Stimulated activated naive CD8-positive, alpha-beta T cell treated with anti-CD3 and anti-CD28 coated beads, Interleukin-15, Interleukin-2, amounts not matched to agents 100 ng/mL and 50 ng/mL, for 24 hours (primary cell): ENCODE results near the gene FGD5.

ENCODE experiments used
- H3K27ac Mint-ChIP-seq: one replicate; pipeline ENCODE4 v1.8.0; 2021; ENCODE audit warnings: mild to moderate bottlenecking, mixed read lengths
- H3K27me3 Mint-ChIP-seq: one replicate; pipeline ENCODE4 v1.8.0; 2021; ENCODE audit warnings: mixed read lengths
- H3K36me3 Mint-ChIP-seq: one replicate; pipeline ENCODE4 v1.8.0; 2021; ENCODE audit warnings: low read depth, mixed read lengths
- H3K4me1 Mint-ChIP-seq: one replicate; pipeline ENCODE4 v1.8.0; 2021; ENCODE audit warnings: low read depth, mixed read lengths
- H3K4me3 Mint-ChIP-seq: one replicate; pipeline ENCODE4 v1.8.0; 2021; ENCODE audit warnings: mild to moderate bottlenecking, mixed read lengths
- H3K9me3 Mint-ChIP-seq: one replicate; pipeline ENCODE4 v1.8.0; 2021; ENCODE audit warnings: mixed read lengths

The FGD5 gene

DNA sequence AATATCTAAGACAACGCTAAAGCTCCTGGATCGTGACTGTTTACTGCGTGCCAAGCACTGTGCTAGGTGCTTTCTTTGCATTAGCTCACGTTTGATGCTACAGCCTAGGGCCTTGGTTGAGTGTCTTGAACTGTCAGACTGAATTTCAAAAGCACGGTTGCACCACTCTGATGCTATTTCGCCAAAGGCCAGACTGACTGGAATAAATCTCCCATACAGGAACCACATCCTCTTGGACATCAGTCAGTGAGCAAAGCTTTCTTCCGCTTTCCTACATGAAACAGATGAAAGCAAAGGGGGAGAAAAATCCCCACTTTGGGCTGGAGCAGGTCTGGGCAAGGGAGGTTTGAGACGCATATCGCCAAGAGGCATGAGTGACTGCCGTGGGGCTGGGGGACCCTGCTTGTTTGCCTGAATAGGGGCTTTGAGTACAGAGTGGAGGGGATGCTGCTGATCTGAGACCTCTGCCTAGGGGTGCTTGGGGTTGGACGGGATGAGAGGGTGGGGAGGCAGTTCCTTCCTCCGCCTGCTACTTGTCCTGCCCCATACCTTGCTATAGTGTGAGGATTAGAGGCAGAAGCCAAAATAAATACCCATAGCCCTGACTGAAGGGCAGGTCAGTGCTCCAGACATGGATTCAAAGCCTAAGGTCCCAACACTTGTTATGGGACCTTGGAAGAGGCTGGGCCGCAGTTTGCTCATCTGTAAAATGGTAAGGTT lies 5.3 kb downstream of the FGD5 start:
- no peak overlapping the region for H3K4me3 Mint-ChIP-seq
- H3K4me1 Mint-ChIP-seq, result no peaks in the 10 kb centered on the region
- no peaks in the 10 kb centered on the region for H3K36me3 Mint-ChIP-seq
- peaks cover 4% of the 10 kb centered on the region for H3K27me3 Mint-ChIP-seq
- no peaks in the 10 kb centered on the region for H3K9me3 Mint-ChIP-seq
- H3K27ac Mint-ChIP-seq, result no peak overlapping the region

GRCh38 chr3:14824646-14825045 lies 5.9 kb downstream of the FGD5 start:
- Mint-ChIP-seq H3K4me3 (no peak overlapping the region), H3K4me1 (no peaks in the 10 kb centered on the region), H3K27ac (no peak overlapping the region), H3K36me3 (no peaks in the 10 kb centered on the region), H3K9me3 (no peaks in the 10 kb centered on the region), H3K27me3 (peaks cover 4% of the 10 kb centered on the region)

DNA sequence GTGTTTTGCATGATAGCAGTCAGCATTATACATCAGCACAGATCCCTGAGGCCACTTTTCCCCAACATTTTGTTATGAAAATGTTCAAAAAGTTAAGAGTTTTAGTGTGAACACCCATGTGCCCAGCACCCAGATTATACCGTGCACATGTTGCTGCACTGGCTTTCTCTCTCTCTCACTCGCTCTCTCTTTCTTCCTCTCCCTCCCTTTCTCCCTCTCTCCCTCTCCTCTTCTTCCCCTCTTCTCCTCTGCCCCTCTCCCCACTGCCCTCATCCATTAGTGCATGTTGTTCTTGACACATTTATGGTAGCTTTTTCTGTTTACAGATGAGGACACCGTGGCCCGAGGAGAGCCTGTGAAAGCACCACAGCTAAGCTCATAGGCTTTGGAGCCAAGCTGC lies 7.3 kb downstream of the FGD5 start:
- H3K36me3 Mint-ChIP-seq, result no peaks in the 10 kb centered on the region
- no peak overlapping the region for H3K27ac Mint-ChIP-seq
- no peak overlapping the region for H3K4me3 Mint-ChIP-seq
- peaks cover 4% of the 10 kb centered on the region for H3K27me3 Mint-ChIP-seq
- no peaks in the 10 kb centered on the region for H3K4me1 Mint-ChIP-seq
- H3K9me3 Mint-ChIP-seq, result no peaks in the 10 kb centered on the region

DNA sequence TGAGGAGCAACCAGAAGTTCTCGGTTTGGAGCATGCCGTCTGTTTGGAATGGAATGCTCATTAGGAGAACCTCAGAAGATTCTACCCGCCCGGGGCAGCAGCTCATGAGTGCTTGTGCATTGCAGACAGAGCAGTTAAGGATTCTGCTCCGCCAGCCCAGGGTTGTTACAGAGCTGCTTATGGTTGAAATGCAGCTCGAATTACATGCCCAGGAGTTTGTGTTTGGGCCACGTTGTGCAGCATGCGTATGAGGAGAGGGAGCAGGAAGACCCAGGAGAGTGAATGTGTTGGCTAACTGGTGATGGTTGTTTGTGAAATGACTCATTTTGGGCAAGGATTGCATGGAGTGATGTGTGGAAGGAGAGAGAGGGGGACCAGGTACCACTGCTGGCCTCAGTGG lies 9.0 kb downstream of the FGD5 start:
- peaks cover 1% of the 10 kb centered on the region for H3K27me3 Mint-ChIP-seq
- H3K27ac Mint-ChIP-seq, result no peak overlapping the region
- H3K4me1 Mint-ChIP-seq, result no peaks in the 10 kb centered on the region
- no peaks in the 10 kb centered on the region for H3K9me3 Mint-ChIP-seq
- H3K4me3 Mint-ChIP-seq, result no peak overlapping the region
- H3K36me3 Mint-ChIP-seq, result no peaks in the 10 kb centered on the region

GRCh38 chr3:14829811-14830210 lies 11.0 kb downstream of the FGD5 start:
- Mint-ChIP-seq H3K9me3 (no peaks in the 10 kb centered on the region), H3K27me3 (no peaks in the 10 kb centered on the region), H3K36me3 (no peaks in the 10 kb centered on the region), H3K27ac (no peak overlapping the region), H3K4me1 (no peaks in the 10 kb centered on the region), H3K4me3 (no peak overlapping the region)

- Mint-ChIP-seq H3K4me3 (no peak overlapping the region), H3K9me3 (no peaks in the 10 kb centered on the region), H3K36me3 (no peaks in the 10 kb centered on the region), H3K27ac (no peak overlapping the region), H3K27me3 (no peaks in the 10 kb centered on the region), H3K4me1 (no peaks in the 10 kb centered on the region)
Measured at GRCh38 chr3:14831916-14832450, 13.2 kb downstream of the FGD5 start.

DNA sequence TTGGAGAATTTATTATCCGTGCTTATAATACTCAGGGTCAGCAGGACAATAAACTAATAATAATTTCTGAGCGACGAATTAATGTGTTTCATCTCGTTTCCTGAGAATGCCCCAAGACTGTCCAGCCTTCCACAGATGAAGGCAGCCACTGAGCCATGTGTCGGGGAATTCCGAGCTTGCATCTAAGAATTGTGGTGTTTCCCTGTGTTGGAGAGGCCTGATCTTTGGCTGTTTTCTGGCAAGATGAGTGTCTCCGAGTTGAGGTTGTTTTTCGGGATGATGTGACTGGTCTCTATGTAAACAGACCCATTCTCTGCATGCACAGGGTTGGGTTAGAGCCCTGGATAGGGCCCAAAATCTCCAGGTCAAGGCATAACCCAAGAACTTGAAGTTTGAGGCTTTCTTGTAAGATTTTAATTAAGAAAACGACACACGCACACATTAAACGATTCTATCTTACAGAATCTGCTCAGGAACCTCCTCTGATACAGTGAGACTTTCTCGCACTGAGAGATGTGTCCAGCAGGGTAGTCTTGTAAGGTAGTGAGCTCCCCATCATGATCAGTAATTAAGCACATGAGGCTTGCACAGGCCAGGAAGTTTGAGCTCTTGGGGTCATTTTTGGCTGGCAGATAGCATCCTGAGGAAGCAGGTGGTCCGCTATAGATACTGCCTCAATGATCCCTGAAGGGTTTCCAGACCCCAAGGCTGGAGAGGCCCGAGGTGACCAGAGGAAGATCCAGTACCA lies 14.4 kb downstream of the FGD5 start:
- Mint-ChIP-seq H3K4me3 (no peak overlapping the region), H3K4me1 (no peaks in the 10 kb centered on the region), H3K27me3 (no peaks in the 10 kb centered on the region), H3K27ac (no peak overlapping the region), H3K9me3 (no peaks in the 10 kb centered on the region), H3K36me3 (no peaks in the 10 kb centered on the region)

DNA sequence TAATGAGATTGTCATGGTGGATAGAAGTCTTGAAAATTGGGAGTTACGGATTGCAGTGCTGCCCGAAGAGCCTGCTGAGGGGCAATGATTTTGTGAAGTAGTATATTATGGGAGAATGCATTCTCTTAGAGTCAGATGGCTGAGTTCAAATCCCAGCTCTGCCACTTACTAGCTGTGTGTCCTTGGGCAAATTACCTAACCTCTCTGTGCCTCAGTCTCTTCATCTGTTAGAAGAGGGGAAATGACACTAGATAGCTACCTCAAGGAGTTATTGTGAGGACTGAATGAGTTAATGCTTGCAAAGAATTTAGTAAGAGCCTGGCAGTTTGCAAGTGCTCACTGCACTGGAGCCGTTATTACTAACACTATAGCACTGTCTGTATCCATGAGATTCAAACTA lies 15.4 kb downstream of the FGD5 start:
- H3K9me3 Mint-ChIP-seq, result no peaks in the 10 kb centered on the region
- H3K4me3 Mint-ChIP-seq, result no peak overlapping the region
- no peak overlapping the region for H3K27ac Mint-ChIP-seq
- no peaks in the 10 kb centered on the region for H3K36me3 Mint-ChIP-seq
- no peaks in the 10 kb centered on the region for H3K4me1 Mint-ChIP-seq
- H3K27me3 Mint-ChIP-seq, result no peaks in the 10 kb centered on the region

GRCh38 chr3:14834807-14835466 lies 16.2 kb downstream of the FGD5 start:
- Mint-ChIP-seq H3K9me3 (no peaks in the 10 kb centered on the region), H3K4me3 (no peak overlapping the region), H3K36me3 (no peaks in the 10 kb centered on the region), H3K27ac (no peak overlapping the region), H3K27me3 (no peaks in the 10 kb centered on the region), H3K4me1 (no peaks in the 10 kb centered on the region)

DNA sequence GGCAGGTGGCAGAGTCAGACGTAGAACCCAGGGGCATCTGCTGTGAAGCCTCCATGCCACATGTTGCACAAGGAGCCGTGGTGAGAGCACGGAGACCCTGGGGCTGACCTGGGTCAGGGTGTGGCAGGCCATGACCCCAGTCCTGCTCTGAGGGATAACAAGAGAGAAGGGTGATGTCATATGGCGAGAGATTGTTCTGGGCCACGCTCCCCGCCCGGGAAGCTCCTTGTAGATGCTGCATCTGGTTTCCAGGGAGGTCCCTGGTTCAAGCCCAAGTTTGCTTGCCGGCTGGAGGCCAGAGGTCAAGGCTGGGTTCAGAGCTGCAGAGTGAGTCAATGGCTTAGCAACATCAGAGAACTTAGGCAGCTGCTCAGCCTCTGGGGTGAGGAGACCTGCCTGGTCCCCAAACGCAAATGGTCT lies 17.3 kb downstream of the FGD5 start:
- no peak overlapping the region for H3K27ac Mint-ChIP-seq
- H3K4me3 Mint-ChIP-seq, result no peak overlapping the region
- peaks cover 1% of the 10 kb centered on the region for H3K27me3 Mint-ChIP-seq
- H3K4me1 Mint-ChIP-seq, result no peaks in the 10 kb centered on the region
- H3K36me3 Mint-ChIP-seq, result no peaks in the 10 kb centered on the region
- H3K9me3 Mint-ChIP-seq, result no peaks in the 10 kb centered on the region

GRCh38 chr3:14837186-14837877 lies 18.6 kb downstream of the FGD5 start:
- Mint-ChIP-seq H3K27me3 (peaks cover 5% of the 10 kb centered on the region), H3K36me3 (no peaks in the 10 kb centered on the region), H3K9me3 (no peaks in the 10 kb centered on the region), H3K27ac (no peak overlapping the region), H3K4me1 (no peaks in the 10 kb centered on the region), H3K4me3 (no peak overlapping the region)

GRCh38 chr3:14837878-14838258 lies 19.1 kb downstream of the FGD5 start:
- Mint-ChIP-seq H3K4me3 (no peak overlapping the region), H3K36me3 (no peaks in the 10 kb centered on the region), H3K9me3 (no peaks in the 10 kb centered on the region), H3K27ac (no peak overlapping the region), H3K4me1 (no peaks in the 10 kb centered on the region), H3K27me3 (peaks cover 5% of the 10 kb centered on the region)

GRCh38 chr3:14839236-14839635 lies 20.5 kb downstream of the FGD5 start:
- H3K9me3 Mint-ChIP-seq, result no peaks in the 10 kb centered on the region
- no peak overlapping the region for H3K4me3 Mint-ChIP-seq
- H3K36me3 Mint-ChIP-seq, result no peaks in the 10 kb centered on the region
- no peaks in the 10 kb centered on the region for H3K4me1 Mint-ChIP-seq
- no peak overlapping the region for H3K27ac Mint-ChIP-seq
- peaks cover 5% of the 10 kb centered on the region for H3K27me3 Mint-ChIP-seq

DNA sequence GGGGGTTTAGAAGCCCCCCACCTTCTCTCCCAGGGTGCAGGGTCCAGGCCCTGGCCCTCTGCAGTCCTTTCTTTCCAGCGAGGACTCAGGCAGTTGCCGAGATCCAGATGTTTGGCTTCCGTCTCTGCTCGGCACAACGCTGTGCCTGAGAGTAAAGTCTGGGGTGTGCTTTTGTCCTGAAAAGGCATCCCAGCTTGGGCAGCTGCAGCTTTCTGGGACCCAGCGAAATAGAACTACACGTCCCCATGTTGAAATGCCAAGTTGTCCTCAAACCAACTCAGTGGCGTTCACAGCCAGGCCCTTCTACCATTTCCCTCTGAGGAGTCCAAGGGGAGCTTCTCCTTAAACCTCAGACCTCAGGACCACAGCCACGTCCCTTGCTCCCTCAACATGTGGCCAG lies 23.1 kb downstream of the FGD5 start:
- H3K4me3 Mint-ChIP-seq, result no peak overlapping the region

DNA sequence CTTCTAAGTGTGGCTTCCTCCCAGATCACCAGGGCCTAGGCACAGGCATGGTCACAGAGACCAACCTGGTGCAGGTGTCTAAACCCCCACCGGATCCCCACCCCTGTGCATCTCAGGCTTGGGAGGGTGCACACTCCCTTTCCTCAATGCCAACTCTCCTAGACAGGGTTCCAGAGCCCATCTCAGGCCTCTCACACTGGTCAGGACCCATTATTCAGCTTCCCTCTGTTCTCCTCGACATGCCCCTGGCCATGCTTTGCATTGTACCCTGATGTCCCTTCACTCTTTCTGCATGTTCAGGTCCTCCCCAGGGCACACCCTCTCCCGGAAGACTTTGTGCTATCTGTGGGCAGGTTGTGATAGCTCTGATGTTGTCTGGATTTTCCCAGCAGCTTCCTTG lies 23.5 kb downstream of the FGD5 start:
- no peaks in the 10 kb centered on the region for H3K4me1 Mint-ChIP-seq
- peaks cover 5% of the 10 kb centered on the region for H3K27me3 Mint-ChIP-seq
- H3K9me3 Mint-ChIP-seq, result no peaks in the 10 kb centered on the region
- no peak overlapping the region for H3K27ac Mint-ChIP-seq
- H3K4me3 Mint-ChIP-seq, result no peak overlapping the region
- no peaks in the 10 kb centered on the region for H3K36me3 Mint-ChIP-seq

More for the DNA sequence above, 23.1 kb downstream of the FGD5 start:
- no peaks in the 10 kb centered on the region for H3K9me3 Mint-ChIP-seq
- no peaks in the 10 kb centered on the region for H3K36me3 Mint-ChIP-seq
- no peaks in the 10 kb centered on the region for H3K4me1 Mint-ChIP-seq
- H3K27ac Mint-ChIP-seq, result no peak overlapping the region
- peaks cover 5% of the 10 kb centered on the region for H3K27me3 Mint-ChIP-seq
